Endothelial cell of umbilical vein (primary cell): ENCODE measurements around the gene CHD6. TPM values are rescaled to one million over a fixed set of nuclear protein-coding genes. Genes with fewer than 3 reads are reported as not detected.

Experiments
- BruUV-seq: library from RNA; stranded (reverse); fragments of 400-500 nt; replicated peaks from 2 replicates; lab custom pipeline; 2021; lab: Mats Ljungman, UMichigan
- CTCF ChIA-PET: fragments of 300-600, 350-600 bp; sonication (Branson Sonifier 250); formaldehyde crosslinking; loops from one replicate; lab custom pipeline; 2021; ENCODE audit warnings: antibody characterized with exemption, inconsistent platforms; lab: Charles Lee
- POLR2A ChIA-PET: fragments of 300-600, 350-600 bp; sonication (Branson Sonifier 250); formaldehyde crosslinking; loops from one replicate; lab custom pipeline; 2021; ENCODE audit warnings: antibody characterized with exemption, inconsistent platforms; lab: Charles Lee
- DNase-seq: peaks from one replicate; pipeline ENCODE4 v3.0.0-alpha.2; 2011; ENCODE audit warnings: low read depth, low spot score
- FAIRE-seq: peaks from 2 replicates; lab custom pipeline; 2011; peaks lifted over from hg19 to GRCh38; lab: Jason Lieb, UNC
- H2AFZ ChIP-seq: 2 replicates; pipeline ENCODE4 v1.6.0; 2012; ENCODE audit warnings: low read depth, low read length, control low read depth, inconsistent platforms
- H3K27ac ChIP-seq: 2 replicates; pipeline ENCODE4 v1.5.1; 2011; ENCODE audit warnings: low read depth, mild to moderate bottlenecking, control low read depth, low read length, moderate library complexity; ENCODE audit not compliant: insufficient read depth
- H3K27me3 ChIP-seq, 2 experiments: 2 replicates each; pipeline versions ENCODE4 v1.6.0 to v1.6.1; 2011; ENCODE audit warnings: low read length in 2 of 2, mixed read lengths in 1 of 2; ENCODE audit not compliant: control insufficient read depth in 2 of 2, insufficient read depth in 2 of 2
- H3K36me3 ChIP-seq, 2 experiments: 2 replicates in 1 of 2; 3 replicates in 1 of 2; pipeline ENCODE4 v1.5.1; 2011; ENCODE audit warnings: low read length in 2 of 2, mild to moderate bottlenecking in 1 of 2, moderate library complexity in 1 of 2; ENCODE audit not compliant: control insufficient read depth in 2 of 2, insufficient read depth in 2 of 2; ENCODE audit errors: extremely low read depth in 1 of 2
- H3K4me1 ChIP-seq: 3 replicates; pipeline ENCODE4 v1.5.1; 2011; ENCODE audit warnings: mild to moderate bottlenecking, low read length; ENCODE audit not compliant: control insufficient read depth, insufficient read depth; ENCODE audit errors: extremely low read depth
- H3K4me2 ChIP-seq: 2 replicates; pipeline ENCODE4 v1.6.1; 2011; ENCODE audit warnings: low read length, control low read depth, mixed read lengths; ENCODE audit not compliant: insufficient read depth
- H3K4me3 ChIP-seq, 3 experiments: fragments of 200-600 bp in 1 of 3; sonication (generic), shearing (Covaris generic) in 1 of 3; replicated peaks in 1 of 3; 2 replicates each; pipeline ENCODE4 v1.5.1; 2011 to 2016; ENCODE audit warnings: control low read depth in 3 of 3, low read length in 3 of 3, mild to moderate bottlenecking in 2 of 3, inconsistent platforms in 1 of 3, low read depth in 1 of 3, moderate library complexity in 1 of 3; ENCODE audit not compliant: insufficient read depth in 1 of 3
- H3K79me2 ChIP-seq: 2 replicates; pipeline ENCODE4 v1.6.0; 2012; ENCODE audit warnings: low read length, inconsistent platforms; ENCODE audit not compliant: control insufficient read depth, insufficient read depth
- H3K9ac ChIP-seq: replicated peaks from 2 replicates; pipeline ENCODE3; 2011; ENCODE audit warnings: low read length, control low read depth; ENCODE audit not compliant: insufficient read depth; ENCODE audit errors: extremely low read depth
- H3K9me1 ChIP-seq: replicated peaks from 3 replicates; pipeline ENCODE4 v1.6.0; 2011; ENCODE audit warnings: mild to moderate bottlenecking, low read length; ENCODE audit not compliant: control insufficient read depth, insufficient read depth; ENCODE audit errors: extremely low read depth
- H3K9me3 ChIP-seq: replicated peaks from 2 replicates; pipeline ENCODE4 v1.5.1; 2012; ENCODE audit warnings: low read length, inconsistent platforms; ENCODE audit not compliant: control insufficient read depth, insufficient read depth
- H4K20me1 ChIP-seq: replicated peaks from 2 replicates; pipeline ENCODE3; 2011; ENCODE audit warnings: mild to moderate bottlenecking, low read length; ENCODE audit not compliant: control insufficient read depth, insufficient read depth; ENCODE audit errors: extremely low read depth
- CTCF ChIP-seq, 2 donors: IDR thresholded peaks; 1 replicate in 1 of 2; 2 replicates in 1 of 2; pipeline ENCODE4 v1.5.1; 2011; ENCODE audit warnings: low read length in 2 of 2, mild to moderate bottlenecking in 2 of 2, moderate library complexity in 2 of 2, control low read depth in 1 of 2, inconsistent platforms in 1 of 2, low read depth in 1 of 2; ENCODE audit not compliant: insufficient read depth in 1 of 2; ENCODE audit errors: extremely low read depth in 1 of 2
- EZH2 ChIP-seq: IDR thresholded peaks from 2 replicates; pipeline ENCODE4 v1.6.1; 2012; ENCODE audit warnings: borderline replicate concordance, low read depth, mild to moderate bottlenecking, moderate library complexity, low read length, inconsistent platforms; ENCODE audit not compliant: severe bottlenecking
- FOS ChIP-seq: IDR thresholded peaks from 2 replicates; pipeline ENCODE4 v1.6.1; 2011; ENCODE audit warnings: mild to moderate bottlenecking, low read length, moderate library complexity, borderline replicate concordance; ENCODE audit not compliant: insufficient read depth
- GATA2 ChIP-seq: IDR thresholded peaks from 2 replicates; pipeline ENCODE4 v1.7.0; 2011; ENCODE audit warnings: low read depth, mild to moderate bottlenecking, moderate library complexity, mixed read lengths, low read length; ENCODE audit not compliant: insufficient read length, insufficient read depth
- JUN ChIP-seq: IDR thresholded peaks from 2 replicates; pipeline ENCODE4 v1.6.1; 2011; ENCODE audit warnings: borderline replicate concordance, low read depth; ENCODE audit not compliant: insufficient read length, insufficient read depth
- MAX ChIP-seq: IDR thresholded peaks from 2 replicates; pipeline ENCODE4 v1.6.1; 2011; ENCODE audit not compliant: insufficient read depth, insufficient read length
- MYC ChIP-seq: IDR thresholded peaks from one replicate; pipeline ENCODE4 v1.6.1; 2011; ENCODE audit warnings: mild to moderate bottlenecking, low read depth, low read length
- POLR2A ChIP-seq: IDR thresholded peaks from 2 replicates; pipeline ENCODE4 v1.6.1; 2012; ENCODE audit warnings: low read depth, mild to moderate bottlenecking, control low read depth, low read length
- POLR2AphosphoS5 ChIP-seq: IDR thresholded peaks from 2 replicates; pipeline ENCODE4 v1.6.1; 2012; ENCODE audit warnings: low read depth, mild to moderate bottlenecking, control low read depth, low read length, moderate library complexity; ENCODE audit not compliant: insufficient read depth
- dilution Hi-C: fragments of 300-500 bp; cut with MboI; formaldehyde crosslinking; loops from one replicate; pipeline ENCODE4 v1.15.0; 2019; ENCODE audit warnings: low sequenced_read_pairs; ENCODE audit not compliant: extremely low pct_ligation_motif_present
- intact Hi-C: fragments of 100-400 bp; cut with micrococcal nuclease; formaldehyde crosslinking; loops from one replicate; pipeline ENCODE4 v1.10.0; 2022
- polyA plus RNA-seq, 4 experiments: library from polyadenylated mRNA; depleted of rRNA in 3 of 4; stranded (reverse) in 3 of 4; unstranded in 1 of 4; fragments of >200 nt; gene quantifications; 2 replicates each; pipeline versions ENCODE4 v1.2.1 to v1.2.3, GENCODE V29; 2011 to 2012; ENCODE audit warnings: missing spikeins in 1 of 4
- total RNA-seq: library from RNA; stranded (reverse); gene quantifications from 2 replicates; pipeline ENCODE4 v1.2.3, GENCODE V29; 2021

CHD6 gene
- total and polyA plus RNA-seq, 2 donors (not counting 3 experiments of a cell fraction or from before 2014, with no cell fraction given) = 7.2 to 33.7 TPM

GRCh38 chr20:41375846-41376245, 242.3 kb downstream of the CHD6 start:
- Histone ChIP-seq H4K20me1 (no peaks in the 10 kb centered on the region), H3K27ac (no peak overlapping the region), H3K9me1 (no peaks in the 10 kb centered on the region), H3K4me1 (no peaks in the 10 kb centered on the region), H3K79me2 (no peaks in the 10 kb centered on the region), H3K27me3 (peaks cover 0 to 6% of the 10 kb centered on the region in 2 experiments), H3K4me3 (no peak overlapping the region), H3K9ac (no peak overlapping the region), H3K4me2 (no peak overlapping the region), H3K36me3 (no peaks in the 10 kb centered on the region), H2AFZ (no peak overlapping the region), H3K9me3 (no peaks in the 10 kb centered on the region)
- TF ChIP-seq FOS (no peak), MYC (no peak), GATA2 (no peak), CTCF (IDR thresholded peaks at IDR 0.05; ENCODE audit: extremely low read depth in 1 of 2, insufficient read depth in 1 of 2, low read depth in 1 of 2, low read length in 2 of 2) (no peak), JUN (no peak), POLR2A (no peak), POLR2AphosphoS5 (no peak), MAX (no peak), EZH2 (no peak)
- dilution Hi-C loops = no loop called here
- ChIA-PET POLR2A (no interaction called here), CTCF (no interaction called here)
- FAIRE-seq (no peak), DNase-seq (no peak)
- intact Hi-C loops = no loop called here
- BruUV-seq = no TSS peak
